ENCODE results near the gene MSANTD2.
A peak's percentile ranks its signal among the peaks of the same experiment; 100 is the strongest.

Gene MSANTD2

GRCh38 chr11:124740277-124740882, 59.8 kb downstream of the MSANTD2 start:
- H3K4me3 ChIP-seq (ENCODE audit: low read depth, low read length) = peak overlapping the region; percentile 60
- peak; percentile 27 for TF ChIP-seq CTCF (IDR thresholded peaks at IDR 0.05; ENCODE audit: insufficient read depth, low read length, missing control alignments)
- ChIA-PET POLR2A (no interaction called here), CTCF (interaction anchor here (1.0 to 3.0 kb wide), 7 partner anchors 8 to 70 kb away, joined by 3 to 15 read pairs (median 5); no protein-coding TSS in a partner anchor)
- no peak for DNase-seq (ENCODE audit: low read depth, low spot score)

GRCh38 chr11:124739479-124740276, 60.5 kb downstream of the MSANTD2 start, which contains the start of gene NRGN:
NRGN (plus strand) TSS chr11:124739942; CDS start chr11:124740085, 143 bp downstream.
- ChIA-PET CTCF (interaction anchor here (1.0 to 3.0 kb wide), 7 partner anchors 9 to 70 kb away, joined by 3 to 15 read pairs (median 5); no protein-coding TSS in a partner anchor), POLR2A (no interaction called here)
- H3K4me3 ChIP-seq (ENCODE audit: low read depth, low read length) = peak within 1 kb of the TSS; percentile 60
- DNase-seq (ENCODE audit: low read depth, low spot score) = no peak
- TF ChIP-seq CTCF (IDR thresholded peaks at IDR 0.05; ENCODE audit: insufficient read depth, low read length, missing control alignments) = no peak

GRCh38 chr11:124738713-124739478, 61.3 kb downstream of the MSANTD2 start:
- no peak for TF ChIP-seq CTCF (IDR thresholded peaks at IDR 0.05; ENCODE audit: insufficient read depth, low read length, missing control alignments)
- DNase-seq (ENCODE audit: low read depth, low spot score) = no peak
- peak overlapping the region; percentile 60; the same call in 1 of the 2 replicates for H3K4me3 ChIP-seq (ENCODE audit: low read depth, low read length)
- ChIA-PET POLR2A (no interaction called here), CTCF (interaction anchor here (1.0 to 3.0 kb wide), 7 partner anchors 8 to 69 kb away, joined by 4 to 15 read pairs (median 5); no protein-coding TSS in a partner anchor)

- ChIA-PET POLR2A (no interaction called here), CTCF (interaction anchor here (1.0 to 2.7 kb wide), 4 partner anchors 8 to 68 kb away, joined by 4 to 15 read pairs (median 6); no protein-coding TSS in a partner anchor)
- TF ChIP-seq CTCF (IDR thresholded peaks at IDR 0.05; ENCODE audit: insufficient read depth, low read length, missing control alignments) = no peak
- DNase-seq (ENCODE audit: low read depth, low spot score) = no peak
- no peak overlapping the region for H3K4me3 ChIP-seq (ENCODE audit: low read depth, low read length)
Observed at GRCh38 chr11:124737638-124738305, 62.4 kb downstream of the MSANTD2 start.

- POLR2A ChIA-PET = no interaction called here
- H3K4me3 ChIP-seq (ENCODE audit: low read depth, low read length) = no peak overlapping the region
- no peak for DNase-seq (ENCODE audit: low read depth, low spot score)
- no peak for TF ChIP-seq CTCF (IDR thresholded peaks at IDR 0.05; ENCODE audit: insufficient read depth, low read length, missing control alignments)
- CTCF ChIA-PET = interaction anchor here (1.3 to 2.3 kb wide), 3 partner anchors 9 to 26 kb away, joined by 3 to 6 read pairs (median 5); partner anchors contain the start of gene ESAM
Observed at GRCh38 chr11:124736736-124737135, 63.5 kb downstream of the MSANTD2 start.

Measured in AG04449 (cell line).